ENCODE data around the gene MSL2.

- TF ChIP-seq CTCF (IDR thresholded peaks at IDR 0.05) = no peak
- TF ChIP-seq POLR2A (IDR thresholded peaks at IDR 0.05) = no peak
- no peak for TF ChIP-seq EP300 (IDR thresholded peaks at IDR 0.05)
Observed at GRCh38 chr3:136152176-136152843, 43.8 kb downstream of the MSL2 start.
